Loucy (cell line): ENCODE results near the gene WDR17.

Experiments used
- H2AFZ ChIP-seq: fragments of 200-600 bp; sonication (generic); 2 replicates; pipeline ENCODE4 v1.6.0; 2016; ENCODE audit warnings: antibody characterized with exemption, mild to moderate bottlenecking, low read length, moderate library complexity
- H3F3A ChIP-seq: fragments of 200-600 bp; 2 replicates; pipeline ENCODE4 v1.6.0; 2016; ENCODE audit warnings: antibody characterized with exemption, low read depth, mild to moderate bottlenecking
- H3K27me3 ChIP-seq: fragments of 200-600 bp; sonication (generic); 2 replicates; pipeline ENCODE4 v1.6.1; 2014; ENCODE audit warnings: low read length, mild to moderate bottlenecking; ENCODE audit not compliant: insufficient read depth, poor library complexity, severe bottlenecking
- H3K36me3 ChIP-seq: fragments of 200-600 bp; sonication (generic); 2 replicates; pipeline ENCODE4 v1.6.1; 2016; ENCODE audit warnings: low read length; ENCODE audit not compliant: insufficient read depth
- H3K4me1 ChIP-seq: fragments of 200-600 bp; sonication (generic); 2 replicates; pipeline ENCODE4 v1.5.1; 2014; ENCODE audit warnings: low read length, mild to moderate bottlenecking; ENCODE audit not compliant: insufficient read depth, poor library complexity, severe bottlenecking
- H3K4me2 ChIP-seq: fragments of 200-600 bp; sonication (generic); 2 replicates; pipeline ENCODE4 v1.6.0; 2014; ENCODE audit warnings: antibody characterized with exemption, low read length, low read depth, mild to moderate bottlenecking; ENCODE audit not compliant: poor library complexity, severe bottlenecking
- H3K4me3 ChIP-seq: fragments of 200-600 bp; sonication (generic); 2 replicates; pipeline ENCODE4 v1.5.1; 2014; ENCODE audit warnings: low read length, mild to moderate bottlenecking, mixed read lengths; ENCODE audit not compliant: poor library complexity, severe bottlenecking
- H3K79me2 ChIP-seq: fragments of 200-600 bp; sonication (generic); 2 replicates; pipeline ENCODE4 v1.6.1; 2014; ENCODE audit warnings: low read length; ENCODE audit not compliant: insufficient read depth
- H3K9ac ChIP-seq: fragments of 200-600 bp; sonication (generic); 2 replicates; pipeline ENCODE4 v1.6.0; 2014; ENCODE audit warnings: mild to moderate bottlenecking, low read depth, low read length, moderate library complexity; ENCODE audit not compliant: poor library complexity, severe bottlenecking
- H3K9me2 ChIP-seq: fragments of 200-600 bp; sonication (generic); replicated peaks from 2 replicates; pipeline ENCODE4 v1.6.1; 2016; ENCODE audit warnings: low read depth, low read length, mixed read lengths
- H3K9me3 ChIP-seq: fragments of 200-600 bp; sonication (generic); 2 replicates; pipeline ENCODE4 v1.6.1; 2014; ENCODE audit warnings: mild to moderate bottlenecking, antibody characterized with exemption, low read length, low read depth; ENCODE audit not compliant: insufficient read depth
- H4K20me1 ChIP-seq: fragments of 200-600 bp; sonication (generic); 2 replicates; pipeline ENCODE4 v1.6.0; 2014; ENCODE audit warnings: antibody characterized with exemption, low read length, mild to moderate bottlenecking; ENCODE audit not compliant: insufficient read depth, poor library complexity, severe bottlenecking
- EZH2phosphoT487 ChIP-seq: fragments of 200-600 bp; IDR thresholded peaks from 2 replicates; pipeline ENCODE4 v1.6.1; 2018; ENCODE audit warnings: antibody characterized with exemption, mild to moderate bottlenecking, moderate library complexity, borderline replicate concordance
- TF ChIP-seq, protein P1 (sequence below): fragments of 200-600 bp; sonication (generic); conservative IDR thresholded peaks from 2 replicates; pipeline ENCODE4 v1.5.1; 2014; ENCODE audit warnings: mild to moderate bottlenecking, antibody characterized with exemption, low read length

The WDR17 gene

GRCh38 chr4:176139518-176139917 lies 73.9 kb downstream of the WDR17 start:
- H3K9me2 ChIP-seq: no peaks in the 10 kb centered on the region
- no peaks in the 10 kb centered on the region for H3K9me3 ChIP-seq
- H3K36me3 ChIP-seq: no peaks in the 10 kb centered on the region
- H3K4me1 ChIP-seq: no peaks in the 10 kb centered on the region
- no peaks in the 10 kb centered on the region for H4K20me1 ChIP-seq
- no peak for TF ChIP-seq EZH2phosphoT487
- TF ChIP-seq, protein P1, sequence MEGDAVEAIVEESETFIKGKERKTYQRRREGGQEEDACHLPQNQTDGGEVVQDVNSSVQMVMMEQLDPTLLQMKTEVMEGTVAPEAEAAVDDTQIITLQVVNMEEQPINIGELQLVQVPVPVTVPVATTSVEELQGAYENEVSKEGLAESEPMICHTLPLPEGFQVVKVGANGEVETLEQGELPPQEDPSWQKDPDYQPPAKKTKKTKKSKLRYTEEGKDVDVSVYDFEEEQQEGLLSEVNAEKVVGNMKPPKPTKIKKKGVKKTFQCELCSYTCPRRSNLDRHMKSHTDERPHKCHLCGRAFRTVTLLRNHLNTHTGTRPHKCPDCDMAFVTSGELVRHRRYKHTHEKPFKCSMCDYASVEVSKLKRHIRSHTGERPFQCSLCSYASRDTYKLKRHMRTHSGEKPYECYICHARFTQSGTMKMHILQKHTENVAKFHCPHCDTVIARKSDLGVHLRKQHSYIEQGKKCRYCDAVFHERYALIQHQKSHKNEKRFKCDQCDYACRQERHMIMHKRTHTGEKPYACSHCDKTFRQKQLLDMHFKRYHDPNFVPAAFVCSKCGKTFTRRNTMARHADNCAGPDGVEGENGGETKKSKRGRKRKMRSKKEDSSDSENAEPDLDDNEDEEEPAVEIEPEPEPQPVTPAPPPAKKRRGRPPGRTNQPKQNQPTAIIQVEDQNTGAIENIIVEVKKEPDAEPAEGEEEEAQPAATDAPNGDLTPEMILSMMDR: no peak
- H3F3A ChIP-seq: no peaks in the 10 kb centered on the region
- H3K9ac ChIP-seq: no peak overlapping the region
- no peaks in the 10 kb centered on the region for H3K27me3 ChIP-seq
- no peak overlapping the region for H2AFZ ChIP-seq
- H3K4me2 ChIP-seq: no peak overlapping the region
- no peaks in the 10 kb centered on the region for H3K79me2 ChIP-seq
- no peak overlapping the region for H3K4me3 ChIP-seq

DNA sequence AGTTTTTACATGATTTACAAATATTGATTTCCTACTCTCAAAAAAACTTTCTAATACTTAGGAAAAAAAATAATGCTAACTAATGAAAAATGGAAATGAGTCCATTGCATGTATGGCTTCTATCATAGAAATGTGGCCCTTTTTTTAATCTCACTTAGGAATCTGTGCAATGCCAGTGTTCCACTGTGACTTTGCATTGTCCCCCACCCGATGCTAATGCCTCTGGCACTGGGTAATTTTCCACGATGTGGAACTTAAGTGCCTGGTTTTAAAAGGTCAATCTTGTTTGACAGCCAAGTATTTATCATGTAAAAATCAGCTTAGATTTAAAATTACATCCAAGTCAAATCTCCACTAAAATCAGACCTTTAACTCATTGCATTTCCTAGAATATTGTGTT lies 76.6 kb downstream of the WDR17 start:
- H3K27me3 ChIP-seq: no peaks in the 10 kb centered on the region
- no peaks in the 10 kb centered on the region for H3K9me2 ChIP-seq
- H3K4me1 ChIP-seq: no peaks in the 10 kb centered on the region
- no peak overlapping the region for H3K4me3 ChIP-seq
- no peak overlapping the region for H2AFZ ChIP-seq
- no peaks in the 10 kb centered on the region for H3F3A ChIP-seq
- no peaks in the 10 kb centered on the region for H3K79me2 ChIP-seq
- no peak overlapping the region for H3K4me2 ChIP-seq
- TF ChIP-seq, protein P1: no peak
- TF ChIP-seq EZH2phosphoT487: no peak
- no peak overlapping the region for H3K9ac ChIP-seq
- H3K36me3 ChIP-seq: no peaks in the 10 kb centered on the region
- no peaks in the 10 kb centered on the region for H3K9me3 ChIP-seq
- no peaks in the 10 kb centered on the region for H4K20me1 ChIP-seq

GRCh38 chr4:176149680-176150355 lies 84.2 kb downstream of the WDR17 start:
- no peaks in the 10 kb centered on the region for H3K9me2 ChIP-seq
- no peaks in the 10 kb centered on the region for H3K27me3 ChIP-seq
- TF ChIP-seq, protein P1: no peak
- no peaks in the 10 kb centered on the region for H3K9me3 ChIP-seq
- no peaks in the 10 kb centered on the region for H3K4me1 ChIP-seq
- H3F3A ChIP-seq: no peaks in the 10 kb centered on the region
- H3K36me3 ChIP-seq: no peaks in the 10 kb centered on the region
- no peak overlapping the region for H2AFZ ChIP-seq
- no peaks in the 10 kb centered on the region for H3K79me2 ChIP-seq
- H3K4me2 ChIP-seq: no peak overlapping the region
- H4K20me1 ChIP-seq: no peaks in the 10 kb centered on the region
- no peak overlapping the region for H3K9ac ChIP-seq
- no peak overlapping the region for H3K4me3 ChIP-seq
